H1 (cell line): ENCODE data around the gene ZNF654. TPM values are rescaled to one million over a fixed set of nuclear protein-coding genes. Genes with fewer than 3 reads are reported as not detected.

Experiments used
- CTCF ChIA-PET: fragments of 300-600 bp; sonication (Branson Sonifier 250); formaldehyde crosslinking; loops from one replicate; lab custom pipeline; 2021; ENCODE audit not compliant: partially characterized antibody; lab: Charles Lee
- POLR2A ChIA-PET: fragments of 300-600 bp; sonication (Branson Sonifier 250); formaldehyde crosslinking; loops from one replicate; lab custom pipeline; 2021; ENCODE audit warnings: inconsistent platforms; ENCODE audit not compliant: partially characterized antibody; lab: Charles Lee
- DNase-seq, 2 experiments: peaks; one replicate each; pipeline versions ENCODE4 v3.0.0 to v3.0.0-alpha.2; 2010 to 2022; ENCODE audit warnings: low spot score in 2 of 2, low read depth in 1 of 2, mixed read lengths in 1 of 2
- FAIRE-seq: peaks from 2 replicates; lab custom pipeline; 2011; peaks lifted over from hg19 to GRCh38; lab: Jason Lieb, UNC
- H2AFZ ChIP-seq: 2 replicates; pipeline ENCODE4 v1.8.1; 2012; ENCODE audit warnings: low read length, inconsistent platforms
- H2AK5ac ChIP-seq: 2 replicates; pipeline ENCODE4 v1.6.1; 2013; ENCODE audit warnings: low read depth, low read length
- H2BK120ac ChIP-seq: replicated peaks from 2 replicates; pipeline ENCODE3; 2013; ENCODE audit warnings: low read depth, low read length, inconsistent platforms
- H2BK12ac ChIP-seq: 2 replicates; pipeline ENCODE4 v1.6.1; 2013; ENCODE audit warnings: low read depth, low read length
- H2BK15ac ChIP-seq: 2 replicates; pipeline ENCODE4 v1.6.1; 2013; ENCODE audit warnings: low read length
- H2BK20ac ChIP-seq: 2 replicates; pipeline ENCODE4 v1.6.1; 2013; ENCODE audit warnings: low read length
- H2BK5ac ChIP-seq: 2 replicates; pipeline ENCODE4 v1.6.1; 2013; ENCODE audit warnings: low read depth, low read length
- H3K14ac ChIP-seq: 2 replicates; pipeline ENCODE4 v1.6.1; 2013; ENCODE audit warnings: inconsistent platforms; ENCODE audit not compliant: insufficient read length
- H3K18ac ChIP-seq: 2 replicates; pipeline ENCODE4 v1.6.1; 2013; ENCODE audit warnings: low read length; ENCODE audit errors: extremely low read depth
- H3K23ac ChIP-seq: 2 replicates; pipeline ENCODE4 v1.6.1; 2013; ENCODE audit warnings: inconsistent platforms; ENCODE audit not compliant: insufficient read length
- H3K23me2 ChIP-seq: 2 replicates; pipeline ENCODE4 v1.6.1; 2013; ENCODE audit warnings: low read depth, low read length
- H3K27ac ChIP-seq: 2 replicates; pipeline ENCODE4 v1.6.1; 2011; ENCODE audit warnings: low read depth, low read length, inconsistent platforms
- H3K27me3 ChIP-seq, 4 experiments: replicated peaks in 1 of 4; 1 replicate in 1 of 4; 2 replicates in 3 of 4; pipeline versions ENCODE4 v1.6.1 to v1.8.1; 2011 to 2013; ENCODE audit warnings: low read length in 3 of 4, mild to moderate bottlenecking in 3 of 4, inconsistent platforms in 2 of 4, mixed read lengths in 2 of 4, moderate library complexity in 1 of 4; ENCODE audit not compliant: control insufficient read depth in 3 of 4, insufficient read depth in 3 of 4; ENCODE audit errors: extremely low read depth in 1 of 4
- H3K36me3 ChIP-seq, 4 experiments: 2 replicates each; pipeline versions ENCODE4 v1.6.1 to v1.8.1; 2011 to 2013; ENCODE audit warnings: mild to moderate bottlenecking in 4 of 4, low read length in 3 of 4, moderate library complexity in 2 of 4, control low read depth in 1 of 4, inconsistent platforms in 1 of 4; ENCODE audit not compliant: insufficient read depth in 4 of 4, control insufficient read depth in 2 of 4
- H3K4ac ChIP-seq: replicated peaks from 2 replicates; pipeline ENCODE3; 2013; ENCODE audit warnings: low read length, low read depth, mixed read lengths, inconsistent platforms; ENCODE audit not compliant: insufficient read length
- H3K4me1 ChIP-seq, 4 experiments: replicated peaks in 1 of 4; 1 replicate in 1 of 4; 2 replicates in 3 of 4; pipeline versions ENCODE4 v1.6.1 to v1.8.1; 2011 to 2013; ENCODE audit warnings: low read length in 3 of 4, inconsistent platforms in 2 of 4, mixed read lengths in 1 of 4; ENCODE audit not compliant: insufficient read depth in 4 of 4, control insufficient read depth in 3 of 4
- H3K4me2 ChIP-seq, 2 experiments: 2 replicates each; pipeline versions ENCODE4 v1.6.1 to v1.8.1; 2011 to 2013; ENCODE audit warnings: low read depth in 2 of 2, low read length in 2 of 2, control low read depth in 1 of 2, inconsistent platforms in 1 of 2, mild to moderate bottlenecking in 1 of 2; ENCODE audit not compliant: insufficient read depth in 1 of 2
- H3K4me3 ChIP-seq, 4 experiments: fragments of 200-600, 300-600 bp in 1 of 4; sonication (generic), shearing (Covaris generic), sonication (Bioruptor Twin) in 1 of 4; 2 replicates each; pipeline versions ENCODE4 v1.5.1 to v1.8.1; 2011 to 2016; ENCODE audit warnings: low read length in 4 of 4, low read depth in 3 of 4, control low read depth in 2 of 4, inconsistent platforms in 2 of 4, mild to moderate bottlenecking in 2 of 4, mixed read lengths in 1 of 4, moderate library complexity in 1 of 4; ENCODE audit not compliant: insufficient read depth in 2 of 4; ENCODE audit errors: extremely low read depth in 1 of 4
- H3K56ac ChIP-seq: replicated peaks from 2 replicates; pipeline ENCODE3; 2013; ENCODE audit warnings: low read depth, mild to moderate bottlenecking, mixed read lengths, low read length, inconsistent platforms; ENCODE audit not compliant: insufficient read length
- H3K79me1 ChIP-seq: 2 replicates; pipeline ENCODE4 v1.6.1; 2013; ENCODE audit warnings: low read depth, low read length, control low read depth
- H3K79me2 ChIP-seq, 2 experiments: 2 replicates each; pipeline versions ENCODE4 v1.6.1 to v1.8.1; 2012 to 2013; ENCODE audit warnings: low read length in 2 of 2, mild to moderate bottlenecking in 2 of 2, inconsistent platforms in 1 of 2; ENCODE audit not compliant: insufficient read depth in 2 of 2, control insufficient read depth in 1 of 2
- H3K9ac ChIP-seq, 4 experiments: replicated peaks in 1 of 4; 1 replicate in 1 of 4; 2 replicates in 3 of 4; pipeline versions ENCODE4 v1.6.1 to v1.8.1; 2011 to 2013; ENCODE audit warnings: low read depth in 3 of 4, low read length in 3 of 4, control low read depth in 2 of 4, mild to moderate bottlenecking in 2 of 4, moderate library complexity in 2 of 4, inconsistent platforms in 1 of 4; ENCODE audit errors: extremely low read depth in 1 of 4
- H3K9me3 ChIP-seq, 2 experiments: 2 replicates each; pipeline versions ENCODE4 v1.6.1 to v1.8.1; 2012 to 2013; ENCODE audit warnings: mild to moderate bottlenecking in 2 of 2, moderate library complexity in 2 of 2, control low read depth in 1 of 2, inconsistent platforms in 1 of 2, low read depth in 1 of 2, low read length in 1 of 2, mixed read lengths in 1 of 2; ENCODE audit not compliant: insufficient read depth in 2 of 2
- H4K20me1 ChIP-seq, 2 experiments: replicated peaks in 1 of 2; 2 replicates each; pipeline versions ENCODE3 to v1.8.1; 2011 to 2013; ENCODE audit warnings: inconsistent platforms in 2 of 2, low read length in 2 of 2, mild to moderate bottlenecking in 1 of 2; ENCODE audit not compliant: insufficient read depth in 2 of 2, control insufficient read depth in 1 of 2
- H4K5ac ChIP-seq: 2 replicates; pipeline ENCODE4 v1.6.1; 2013; ENCODE audit warnings: low read length, low read depth, mixed read lengths, inconsistent platforms; ENCODE audit not compliant: insufficient read length
- H4K8ac ChIP-seq: 2 replicates; pipeline ENCODE4 v1.8.0; 2013; ENCODE audit warnings: mild to moderate bottlenecking, moderate library complexity, low read length, inconsistent platforms; ENCODE audit not compliant: insufficient read depth; ENCODE audit errors: extremely low read depth
- H4K91ac ChIP-seq: replicated peaks from 2 replicates; pipeline ENCODE3; 2013; ENCODE audit warnings: low read length, mixed read lengths, inconsistent platforms; ENCODE audit not compliant: insufficient read length
- BRCA1 ChIP-seq: IDR thresholded peaks from 2 replicates; pipeline ENCODE4 v1.6.1; 2012; ENCODE audit warnings: low read depth, low read length, improper control_type of control experiment
- CHD2 ChIP-seq: IDR thresholded peaks from 2 replicates; pipeline ENCODE4 v1.6.1; 2012; ENCODE audit warnings: low read length, improper control_type of control experiment
- EGR1 ChIP-seq: IDR thresholded peaks from 2 replicates; pipeline ENCODE4 v1.6.1; 2011; ENCODE audit warnings: low read depth, low read length, borderline replicate concordance
- POU5F1 ChIP-seq: IDR thresholded peaks from 2 replicates; pipeline ENCODE4 v1.6.1; 2011; ENCODE audit warnings: low read depth, mild to moderate bottlenecking, low read length, moderate library complexity
- RFX5 ChIP-seq: IDR thresholded peaks from 2 replicates; pipeline ENCODE4 v1.6.1; 2011; ENCODE audit warnings: low read depth, low read length, improper control_type of control experiment, borderline replicate concordance
- SAP30 ChIP-seq: fragments of 300-600 bp; sonication (generic); IDR thresholded peaks from 2 replicates; pipeline ENCODE4 v1.7.1; 2012; ENCODE audit warnings: low read length, moderate library complexity, mild to moderate bottlenecking, inconsistent platforms; ENCODE audit not compliant: insufficient read depth, insufficient replicate concordance
- SIX5 ChIP-seq: IDR thresholded peaks from 2 replicates; pipeline ENCODE4 v1.6.1; 2011; ENCODE audit warnings: mild to moderate bottlenecking, low read depth, low read length
- SRF ChIP-seq: IDR thresholded peaks from 2 replicates; pipeline ENCODE4 v1.6.1; 2011; ENCODE audit warnings: mild to moderate bottlenecking, low read depth, low read length, moderate library complexity
- SUZ12 ChIP-seq: fragments of 200-600 bp; sonication (generic); IDR thresholded peaks from 2 replicates; pipeline ENCODE4 v1.6.1; 2012; ENCODE audit warnings: mild to moderate bottlenecking, inconsistent platforms, low read length, moderate library complexity, mixed read lengths
- TBP ChIP-seq: IDR thresholded peaks from 2 replicates; pipeline ENCODE4 v1.6.1; 2011; ENCODE audit warnings: low read depth, low read length, improper control_type of control experiment
- WGBS, 2 experiments: shearing (Covaris generic) in 1 of 2; methylation state at CpG; one replicate each; pipeline versions ENCODE4 v1.1.6 to v1.1.7; 2013 to 2015; ENCODE audit warnings: low lambda C conversion rate in 2 of 2, mixed read lengths in 2 of 2, inconsistent platforms in 1 of 2, low coverage in 1 of 2, missing lambda C conversion rate in 1 of 2; ENCODE audit not compliant: insufficient replicate concordance in 2 of 2, insufficient coverage in 1 of 2, insufficient read length in 1 of 2; ENCODE audit errors: extremely low coverage in 1 of 2, missing lambda C conversion rate in 1 of 2; 5-methylcytosine and 5-hydroxymethylcytosine counted together
- polyA plus RNA-seq, 7 experiments: library from polyadenylated mRNA; depleted of rRNA in 3 of 7; stranded (reverse) in 5 of 7; unstranded in 2 of 7; fragments of >200 nt in 5 of 7; fragments of 200-250 nt in 2 of 7; gene quantifications; 1 replicate in 5 of 7; 2 replicates in 1 of 7; 4 replicates in 1 of 7; pipeline versions ENCODE4 v1.2.1 to v1.2.3, GENCODE V29; 2011 to 2013; ENCODE audit warnings: missing spikeins in 2 of 7, mixed read lengths in 2 of 7
- total RNA-seq: library from RNA; stranded (reverse); fragmentation: NEBNext Ultra II Directional; extraction: Animal tissue kit (Norgen Biotek cat#: 25700); gene quantifications from 2 replicates; pipeline ENCODE4 v1.2.1, GENCODE V29; 2021
- TF ChIP-seq, protein P1 (sequence below), 3 experiments: IDR thresholded peaks; 1 replicate in 2 of 3; 2 replicates in 1 of 3; pipeline versions ENCODE4 v1.5.1 to v1.6.1; 2011; ENCODE audit warnings: low read length in 3 of 3, mild to moderate bottlenecking in 3 of 3, inconsistent platforms in 2 of 3, low read depth in 1 of 3, moderate library complexity in 1 of 3; ENCODE audit not compliant: insufficient read depth in 1 of 3; ENCODE audit errors: control extremely low read depth in 1 of 3

Gene ZNF654
- total and polyA plus RNA-seq, 2 of the 8 experiments (the other 6 are each of a cell fraction or from before 2014, with no cell fraction given): 0.47 to 5.3 TPM

DNA sequence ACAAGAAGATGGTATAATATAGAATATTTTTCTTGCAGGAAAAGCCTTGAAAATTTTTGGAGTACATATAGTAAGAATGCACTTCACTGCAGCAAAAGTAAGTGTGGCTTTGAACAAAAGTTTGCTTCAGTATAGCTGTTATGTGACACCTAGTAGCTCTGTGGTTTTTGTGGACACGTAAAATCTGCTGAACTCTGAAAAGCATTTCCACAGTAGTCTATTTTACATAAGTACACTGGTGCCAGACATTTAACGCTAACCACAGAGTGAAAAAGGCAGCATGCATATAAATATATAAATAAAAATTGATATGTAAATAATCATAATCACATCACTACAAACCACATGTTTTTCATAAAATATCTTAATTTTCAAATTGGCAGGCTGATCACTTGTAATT, 40.0 kb upstream of the ZNF654 start:
- Histone ChIP-seq H3K27ac (no peak overlapping the region), H3K4me2 (no peak overlapping the region), H4K20me1 (no peaks in the 10 kb centered on the region), H4K5ac (no peak overlapping the region), H2BK5ac (no peak overlapping the region), H3K4ac (no peak overlapping the region), H2BK120ac (no peak overlapping the region), H3K4me3 (no peak overlapping the region), H3K14ac (no peak overlapping the region), H4K91ac (no peak overlapping the region), H3K79me1 (no peaks in the 10 kb centered on the region), H3K23me2 (no peaks in the 10 kb centered on the region), H3K9ac (no peak overlapping the region), H3K9me3 (peaks cover 0 to 6% of the 10 kb centered on the region in 2 experiments; a peak in 2 of 4 replicates), H4K8ac (no peak overlapping the region), H3K23ac (no peak overlapping the region), H3K36me3 (no peaks in the 10 kb centered on the region), H3K27me3 (no peaks in the 10 kb centered on the region), H3K79me2 (no peaks in the 10 kb centered on the region), H3K56ac (no peak overlapping the region), H3K4me1 (no peaks in the 10 kb centered on the region)
- CTCF ChIA-PET: interaction anchor here (1.1 to 1.2 kb wide), 2 partner anchors 16 to 248 kb away, joined by 3 to 5 read pairs; no protein-coding TSS in a partner anchor
- 95% methylated on average over 2 of the region's 2 CpGs; no CpG with 5 or more reads in 1 of the 2 experiments for WGBS, 2 experiments
- FAIRE-seq (no peak), DNase-seq (no peak)
- POLR2A ChIA-PET: no interaction called here
- TF ChIP-seq CHD2 (no peak), POU5F1 (no peak), SIX5 (no peak), SRF (no peak), RFX5 (no peak), SUZ12 (no peak), SAP30 (no peak), BRCA1 (no peak), TBP (no peak), EGR1 (no peak)
- TF ChIP-seq, protein P1, sequence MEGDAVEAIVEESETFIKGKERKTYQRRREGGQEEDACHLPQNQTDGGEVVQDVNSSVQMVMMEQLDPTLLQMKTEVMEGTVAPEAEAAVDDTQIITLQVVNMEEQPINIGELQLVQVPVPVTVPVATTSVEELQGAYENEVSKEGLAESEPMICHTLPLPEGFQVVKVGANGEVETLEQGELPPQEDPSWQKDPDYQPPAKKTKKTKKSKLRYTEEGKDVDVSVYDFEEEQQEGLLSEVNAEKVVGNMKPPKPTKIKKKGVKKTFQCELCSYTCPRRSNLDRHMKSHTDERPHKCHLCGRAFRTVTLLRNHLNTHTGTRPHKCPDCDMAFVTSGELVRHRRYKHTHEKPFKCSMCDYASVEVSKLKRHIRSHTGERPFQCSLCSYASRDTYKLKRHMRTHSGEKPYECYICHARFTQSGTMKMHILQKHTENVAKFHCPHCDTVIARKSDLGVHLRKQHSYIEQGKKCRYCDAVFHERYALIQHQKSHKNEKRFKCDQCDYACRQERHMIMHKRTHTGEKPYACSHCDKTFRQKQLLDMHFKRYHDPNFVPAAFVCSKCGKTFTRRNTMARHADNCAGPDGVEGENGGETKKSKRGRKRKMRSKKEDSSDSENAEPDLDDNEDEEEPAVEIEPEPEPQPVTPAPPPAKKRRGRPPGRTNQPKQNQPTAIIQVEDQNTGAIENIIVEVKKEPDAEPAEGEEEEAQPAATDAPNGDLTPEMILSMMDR (IDR thresholded peaks at IDR 0.05; ENCODE audit: control extremely low read depth in 1 of 3, insufficient read depth in 1 of 3, low read depth in 1 of 3, low read length in 3 of 3): no peak
- TF ChIP-seq, all 59 proteins: peak for 0
- no peak overlapping the region for H2BK12ac ChIP-seq
- no peak overlapping the region for H2AFZ ChIP-seq
- H2BK15ac ChIP-seq: no peak overlapping the region
- no peak overlapping the region for H3K18ac ChIP-seq
- no peak overlapping the region for H2AK5ac ChIP-seq
- no peak overlapping the region for H2BK20ac ChIP-seq
